K562 (cell line): ENCODE results near the gene NRARP.

ENCODE experiments used
- ETV1 ChIP-seq: fragments of 450-650 bp; conservative IDR thresholded peaks from 2 replicates; pipeline ENCODE4 v1.6.1; 2016; ENCODE audit warnings: missing genetic modification characterization, control low read depth, low read depth, missing compliant biosample characterization
- GABPA ChIP-seq: fragments of 200-800 bp; sonication (Bioruptor generic); conservative IDR thresholded peaks from 2 replicates; pipeline ENCODE4 v1.6.1; 2016; ENCODE audit warnings: low read depth, missing genetic modification characterization, missing compliant biosample characterization
- HCFC1 ChIP-seq: IDR thresholded peaks from 2 replicates; pipeline ENCODE4 v1.6.1; 2012; ENCODE audit warnings: low read depth, low read length, improper control_type of control experiment
- HNRNPK ChIP-seq: fragments of 200-400 bp; formaldehyde crosslinking; IDR thresholded peaks from one replicate; pipeline ENCODE4 v1.6.1; 2018; ENCODE audit warnings: mild to moderate bottlenecking, low read depth, low read length; ENCODE audit not compliant: poor library complexity, severe bottlenecking
- PHF8 ChIP-seq: fragments of 200-600 bp; sonication (generic); IDR thresholded peaks from 2 replicates; pipeline ENCODE4 v1.6.1; 2012; ENCODE audit warnings: mixed run types, mild to moderate bottlenecking, inconsistent platforms, low read length, moderate library complexity, borderline replicate concordance
- RCOR1 ChIP-seq, 2 experiments: IDR thresholded peaks; 2 replicates each; pipeline ENCODE4 v1.6.1; 2012; ENCODE audit warnings: low read depth in 2 of 2, low read length in 2 of 2, borderline replicate concordance in 1 of 2, improper control_type of control experiment in 1 of 2
- RFX7 ChIP-seq: fragments of 250-450 bp; sonication (Bioruptor Pico); IDR thresholded peaks from 2 replicates; pipeline ENCODE4 v1.5.1; 2021; ENCODE audit warnings: mild to moderate bottlenecking
- SIN3B ChIP-seq: fragments of 450-650 bp; IDR thresholded peaks from 2 replicates; pipeline ENCODE4 v1.6.1; 2017; ENCODE audit warnings: low read depth, mild to moderate bottlenecking, moderate library complexity

DNA sequence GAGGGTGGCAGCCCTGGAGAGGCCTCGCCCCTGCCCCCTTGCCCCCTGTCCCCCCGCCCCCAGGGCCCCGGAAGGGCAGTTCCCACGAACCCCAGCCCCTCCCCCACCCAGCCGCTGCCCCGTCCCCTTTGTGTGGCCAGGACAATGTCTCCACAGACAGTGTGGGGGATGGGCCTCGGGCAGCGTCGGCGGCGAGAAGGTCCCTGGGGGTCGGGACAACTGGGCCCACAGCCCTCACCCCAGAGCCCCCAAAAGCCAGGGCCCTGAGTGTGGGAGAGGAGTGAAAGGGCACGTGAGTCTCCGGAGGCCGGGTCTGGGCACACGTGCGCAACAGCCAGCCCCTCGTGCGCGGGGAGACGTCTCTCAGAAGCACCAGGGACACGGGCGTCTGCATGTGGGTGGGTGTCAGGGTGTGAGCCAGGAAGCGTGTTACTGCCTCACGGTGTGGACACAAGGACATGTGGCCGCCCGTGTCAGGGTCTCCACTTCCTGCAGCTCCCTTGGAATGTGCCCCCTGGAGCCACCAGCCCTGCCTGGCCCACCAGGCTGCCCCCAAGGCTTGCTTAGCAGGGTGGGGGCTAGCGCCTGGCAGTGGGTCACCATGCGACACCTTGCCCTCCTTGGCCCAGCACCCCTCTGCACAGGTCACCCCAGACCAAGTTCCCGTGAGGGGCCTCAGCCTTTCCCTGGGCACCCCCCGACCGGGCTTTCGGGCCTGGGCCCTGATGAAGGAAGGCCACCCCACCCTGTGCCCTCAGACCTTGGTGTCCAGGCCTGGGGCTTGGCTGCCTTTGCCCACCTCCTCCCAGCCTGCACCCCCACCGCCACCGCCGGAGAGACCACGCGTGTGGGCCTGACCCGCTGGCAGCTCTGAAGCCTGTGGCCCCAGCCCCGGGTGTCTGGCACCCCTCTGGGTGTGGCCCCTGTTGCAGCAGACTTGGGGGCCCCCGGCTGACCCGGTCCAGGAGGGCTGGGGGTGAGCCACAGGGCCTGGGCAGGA, 12.8 kb upstream of the NRARP start:
- no peak for TF ChIP-seq SIN3B
- no peak for TF ChIP-seq RCOR1 (IDR thresholded peaks at IDR 0.05; ENCODE audit: borderline replicate concordance in 1 of 2, low read depth in 2 of 2, low read length in 2 of 2)
- no peak for TF ChIP-seq PHF8
- TF ChIP-seq ETV1 (tag) = no peak
- TF ChIP-seq HCFC1 = no peak
- TF ChIP-seq GABPA (tag) = no peak
- no peak for TF ChIP-seq HNRNPK
- TF ChIP-seq RFX7 (CRISPR knock-in tag) = no peak
